Measurements from ENCODE around the gene GP1BA. TPM values are rescaled to one million over a fixed set of nuclear protein-coding genes. Genes with fewer than 3 reads are reported as not detected.
A peak's percentile ranks its signal among the peaks of the same experiment; 100 is the strongest.

The GP1BA gene
- total and polyA plus RNA-seq, 7 experiments from 2014 or later, result 1.6 TPM; not detected in 6

- Histone ChIP-seq H3K4me1 (ENCODE audit: control insufficient read depth in 2 of 2, insufficient read depth in 2 of 2, low read length in 2 of 2) (peaks cover 29 to 38% of the 10 kb centered on the region in 2 donors), H3K36me3 (ENCODE audit: control insufficient read depth in 2 of 3, insufficient read depth in 3 of 3, low read length in 3 of 3) (peaks cover 0 to 17% (median 0%) of the 10 kb centered on the region in 3 experiments), H3K9me3 (ENCODE audit: control insufficient read depth in 2 of 3, low read length in 3 of 3) (no peaks in the 10 kb centered on the region), H3K27me3 (ENCODE audit: control insufficient read depth in 2 of 2, insufficient read depth in 2 of 2, low read length in 2 of 2) (no peaks in the 10 kb centered on the region), H3K27ac (ENCODE audit: low read depth, low read length) (peak overlapping the region; percentile 78), H3K4me3 (ENCODE audit: low read length) (peak overlapping the region; percentile 76)
- H3K27ac Mint-ChIP-seq, result peak overlapping the region; percentile 42 to 99 (median 92)
- peaks cover 14 to 45% (median 37%) of the 10 kb centered on the region in 7 donors for H3K4me1 Mint-ChIP-seq
- DNase-seq (peak; percentile 43 to 88 (median 76)), ATAC-seq (peak; percentile 44)
- peaks cover 0 to 13% (median 0%) of the 10 kb centered on the region in 5 donors for H3K27me3 Mint-ChIP-seq
- H3K9me3 Mint-ChIP-seq, result peaks cover 0 to 3% (median 0%) of the 10 kb centered on the region in 11 donors
- CTCF ChIA-PET, result interaction anchor here (0.6 to 1.4 kb wide), 5 partner anchors 9 to 660 kb away, joined by 3 to 7 read pairs (median 4); no protein-coding TSS in a partner anchor
- peak overlapping the region; percentile 88 to 95 (median 92) for H3K4me3 Mint-ChIP-seq
- POLR2A ChIA-PET, result interaction anchor here (0.8 to 5.9 kb wide), 7 partner anchors 8 to 130 kb away, joined by 3 to 25 read pairs (median 12); partner anchors contain the start of genes CAMTA2, PFN1, RNF167 and SLC25A11
- intact Hi-C loops (cut with micrococcal nuclease), result loop anchor here in 1 of 2 donors (5.0 kb wide), 2 partner anchors 113 to 333 kb away; partner anchors contain the start of genes GLTPD2 and VMO1
- H3K36me3 Mint-ChIP-seq, result peaks cover 0 to 6% (median 0%) of the 10 kb centered on the region in 5 donors
These were observed 31.6 kb upstream of the GP1BA start for GRCh38 chr17:4900231-4901107.

DNA sequence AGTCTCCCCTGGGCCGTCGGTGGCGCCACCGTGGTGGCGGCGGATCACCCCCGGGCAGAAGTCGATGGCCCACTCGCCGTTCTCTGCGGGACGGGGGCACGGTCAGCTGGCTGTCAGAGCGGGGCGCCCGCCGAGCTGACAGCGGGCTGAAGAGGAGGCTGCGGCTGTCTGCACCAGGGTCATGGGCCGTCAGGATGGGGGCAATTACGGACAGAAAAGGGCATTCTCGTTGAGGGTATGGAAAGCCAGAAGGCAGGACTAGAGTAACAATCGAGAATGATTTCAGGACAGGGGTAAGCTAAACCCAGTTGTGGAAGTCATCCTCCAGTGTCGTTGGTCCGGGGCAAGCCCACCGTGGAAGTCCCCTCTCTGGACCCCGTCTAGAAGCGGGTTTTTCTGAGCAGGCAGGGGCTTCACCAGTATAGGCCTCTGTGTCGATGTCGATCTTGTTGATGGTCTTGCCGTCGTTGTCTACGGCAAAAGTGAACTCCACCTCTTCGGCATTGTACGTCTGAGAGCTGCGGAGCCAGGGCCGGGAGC is 30.9 kb upstream of the GP1BA start:
- no peaks in the 10 kb centered on the region for H3K27me3 ChIP-seq (ENCODE audit: control insufficient read depth in 2 of 2, insufficient read depth in 2 of 2, low read length in 2 of 2)
- peaks cover 29 to 38% of the 10 kb centered on the region in 2 donors for H3K4me1 ChIP-seq (ENCODE audit: control insufficient read depth in 2 of 2, insufficient read depth in 2 of 2, low read length in 2 of 2)

DNA sequence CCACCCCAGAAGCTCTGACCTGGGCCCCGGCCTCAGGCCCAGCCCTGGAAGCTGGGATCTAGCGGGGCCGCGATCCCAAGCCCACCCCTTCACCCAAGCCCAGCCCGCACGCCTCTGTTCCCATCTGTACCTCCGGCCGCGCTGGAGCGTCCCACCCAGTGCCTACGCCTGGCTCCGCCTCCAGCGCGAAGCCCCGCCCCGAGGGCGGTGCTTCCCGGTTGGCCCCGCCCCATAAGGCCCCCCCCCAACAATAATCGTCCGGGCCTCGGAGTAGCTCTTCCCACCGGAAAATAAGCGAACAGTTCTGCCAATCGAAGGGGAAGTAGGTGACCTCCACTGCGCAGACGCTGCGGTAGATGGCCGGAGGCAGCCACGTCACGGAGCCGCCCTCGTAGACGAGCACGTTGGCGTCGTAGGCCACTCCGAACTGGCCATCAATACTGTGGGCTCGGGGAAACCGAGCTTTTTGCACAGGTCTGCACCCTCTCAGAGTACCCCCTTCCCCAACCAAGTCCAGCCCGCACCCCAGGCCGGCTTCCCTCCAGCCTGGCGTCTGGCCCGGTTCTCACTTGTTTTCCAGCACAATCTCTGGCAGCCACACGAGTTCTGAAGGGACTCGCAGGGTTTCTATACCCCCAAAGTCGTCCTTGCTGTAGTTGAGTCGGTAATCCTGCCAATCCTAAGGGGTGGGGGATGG is 30.3 kb upstream of the GP1BA start:
- no peaks in the 10 kb centered on the region for H3K27me3 ChIP-seq (ENCODE audit: control insufficient read depth in 2 of 2, insufficient read depth in 2 of 2, low read length in 2 of 2)
- intact Hi-C loops (cut with micrococcal nuclease), result loop anchor here in 1 of 2 donors (5.0 kb wide), 2 partner anchors 114 to 334 kb away; partner anchors contain the start of genes GLTPD2 and VMO1
- Mint-ChIP-seq H3K4me3 (peak overlapping the region in 8 of 10 donors; percentile 69 to 95 (median 86)), H3K27me3 (peaks cover 0 to 18% (median 0%) of the 10 kb centered on the region in 5 donors), H3K4me1 (peaks cover 14 to 45% (median 37%) of the 10 kb centered on the region in 7 donors), H3K27ac (peak overlapping the region in 5 of 9 donors; percentile 68 to 98 (median 88)), H3K36me3 (peaks cover 0 to 2% (median 0%) of the 10 kb centered on the region in 5 donors), H3K9me3 (peaks cover 0 to 3% (median 0%) of the 10 kb centered on the region in 11 donors)
- peak overlapping the region; percentile 78 for H3K27ac ChIP-seq (ENCODE audit: low read depth, low read length)
- peaks cover 0 to 3% (median 0%) of the 10 kb centered on the region in 3 experiments for H3K36me3 ChIP-seq (ENCODE audit: control insufficient read depth in 2 of 3, insufficient read depth in 3 of 3, low read length in 3 of 3)
- ATAC-seq (peak; percentile 28), DNase-seq (peak in 4 of 9 donors; percentile 18 to 52 (median 34))
- ChIA-PET CTCF (interaction anchor here (0.6 kb wide), 1 partner anchor 335 kb away, joined by 3 read pairs; no protein-coding TSS in a partner anchor), POLR2A (interaction anchor here (1.5 to 5.9 kb wide), 2 partner anchors 38 to 66 kb away, joined by 6 to 25 read pairs; partner anchors contain the start of genes RNF167, SLC25A11 and SPAG7)
- H3K9me3 ChIP-seq (ENCODE audit: control insufficient read depth in 2 of 3, low read length in 3 of 3), result no peaks in the 10 kb centered on the region
- no peak overlapping the region for H3K4me3 ChIP-seq (ENCODE audit: low read length)
- peaks cover 29 to 38% of the 10 kb centered on the region in 2 donors for H3K4me1 ChIP-seq (ENCODE audit: control insufficient read depth in 2 of 2, insufficient read depth in 2 of 2, low read length in 2 of 2)

More for the DNA sequence above, 30.9 kb upstream of the GP1BA start:
- no peak for ATAC-seq
- Histone ChIP-seq H3K27ac (ENCODE audit: low read depth, low read length) (peak overlapping the region; percentile 78), H3K9me3 (ENCODE audit: control insufficient read depth in 2 of 3, low read length in 3 of 3) (no peaks in the 10 kb centered on the region), H3K36me3 (ENCODE audit: control insufficient read depth in 2 of 3, insufficient read depth in 3 of 3, low read length in 3 of 3) (peaks cover 0 to 9% (median 0%) of the 10 kb centered on the region in 3 experiments), H3K4me3 (ENCODE audit: low read length) (no peak overlapping the region)
- ChIA-PET POLR2A (interaction anchor here (1.0 to 5.9 kb wide), 3 partner anchors 39 to 47 kb away, joined by 5 to 25 read pairs (median 12); partner anchors contain the start of genes PFN1, RNF167 and SLC25A11), CTCF (interaction anchor here (1.4 kb wide), 1 partner anchor 8 kb away, joined by 7 read pairs; no protein-coding TSS in a partner anchor)
- peaks cover 0 to 2% (median 0%) of the 10 kb centered on the region in 5 donors for H3K36me3 Mint-ChIP-seq
- DNase-seq, result peak in 1 of 9 donors; percentile 47
- H3K27me3 Mint-ChIP-seq, result peaks cover 0 to 16% (median 0%) of the 10 kb centered on the region in 5 donors
- peaks cover 0 to 3% (median 0%) of the 10 kb centered on the region in 11 donors for H3K9me3 Mint-ChIP-seq
- H3K4me1 Mint-ChIP-seq, result peaks cover 14 to 45% (median 37%) of the 10 kb centered on the region in 7 donors
- H3K4me3 Mint-ChIP-seq, result peak overlapping the region; percentile 69 to 95 (median 87)
- intact Hi-C loops (cut with micrococcal nuclease), result loop anchor here in 1 of 2 donors (5.0 kb wide), 2 partner anchors 114 to 334 kb away; partner anchors contain the start of genes GLTPD2 and VMO1
- peak overlapping the region; percentile 42 to 99 (median 87) for H3K27ac Mint-ChIP-seq

- peak overlapping the region in 7 of 9 donors; percentile 60 to 98 (median 74) for H3K27ac Mint-ChIP-seq
- ChIA-PET POLR2A (interaction anchor here (1.5 to 5.9 kb wide), 2 partner anchors 37 to 65 kb away, joined by 6 to 25 read pairs; partner anchors contain the start of genes RNF167, SLC25A11 and SPAG7), CTCF (interaction anchor here (0.6 to 1.3 kb wide), 3 partner anchors 67 to 335 kb away, joined by 3 to 4 read pairs (median 4); partner anchors contain the start of gene INCA1)
- H3K27ac ChIP-seq (ENCODE audit: low read depth, low read length), result no peak overlapping the region
- H3K4me3 Mint-ChIP-seq, result peak overlapping the region in 9 of 10 donors; percentile 5 to 84 (median 69)
- peaks cover 0 to 3% (median 0%) of the 10 kb centered on the region in 11 donors for H3K9me3 Mint-ChIP-seq
- H3K27me3 ChIP-seq (ENCODE audit: control insufficient read depth in 2 of 2, insufficient read depth in 2 of 2, low read length in 2 of 2), result no peaks in the 10 kb centered on the region
- H3K4me3 ChIP-seq (ENCODE audit: low read length), result peak overlapping the region; percentile 29
- H3K36me3 Mint-ChIP-seq, result no peaks in the 10 kb centered on the region
- intact Hi-C loops (cut with micrococcal nuclease), result loop anchor here in 1 of 2 donors (5.0 kb wide), 2 partner anchors 115 to 335 kb away; partner anchors contain the start of genes GLTPD2 and VMO1
- H3K9me3 ChIP-seq (ENCODE audit: control insufficient read depth in 2 of 3, low read length in 3 of 3), result no peaks in the 10 kb centered on the region
- H3K36me3 ChIP-seq (ENCODE audit: control insufficient read depth in 2 of 3, insufficient read depth in 3 of 3, low read length in 3 of 3), result no peaks in the 10 kb centered on the region
- peaks cover 29 to 38% of the 10 kb centered on the region in 2 donors for H3K4me1 ChIP-seq (ENCODE audit: control insufficient read depth in 2 of 2, insufficient read depth in 2 of 2, low read length in 2 of 2)
- no peak for ATAC-seq
- peaks cover 0 to 20% (median 0%) of the 10 kb centered on the region in 5 donors for H3K27me3 Mint-ChIP-seq
- H3K4me1 Mint-ChIP-seq, result peaks cover 14 to 48% (median 37%) of the 10 kb centered on the region in 7 donors
- DNase-seq, result no peak
These were observed 29.5 kb upstream of the GP1BA start for GRCh38 chr17:4902540-4902939.

GRCh38 chr17:4903051-4903818 is 28.8 kb upstream of the GP1BA start, which contains the start of gene CHRNE:
CHRNE (minus strand) TSS chr17:4903098; CDS start chr17:4903063, 35 bp downstream.
- Mint-ChIP-seq H3K27ac (peak within 1 kb of the TSS; percentile 57 to 98 (median 71)), H3K4me1 (peaks cover 14 to 46% (median 37%) of the 10 kb centered on the region in 7 donors), H3K4me3 (peak within 1 kb of the TSS; percentile 37 to 84 (median 72)), H3K36me3 (no peaks in the 10 kb centered on the region), H3K27me3 (peaks cover 0 to 20% (median 0%) of the 10 kb centered on the region in 5 donors), H3K9me3 (peaks cover 0 to 3% (median 0%) of the 10 kb centered on the region in 11 donors)
- Histone ChIP-seq H3K9me3 (ENCODE audit: control insufficient read depth in 2 of 3, low read length in 3 of 3) (no peaks in the 10 kb centered on the region), H3K36me3 (ENCODE audit: control insufficient read depth in 2 of 3, insufficient read depth in 3 of 3, low read length in 3 of 3) (no peaks in the 10 kb centered on the region), H3K4me1 (ENCODE audit: control insufficient read depth in 2 of 2, insufficient read depth in 2 of 2, low read length in 2 of 2) (peaks cover 29 to 40% of the 10 kb centered on the region in 2 donors), H3K4me3 (ENCODE audit: low read length) (peak within 1 kb of the TSS; percentile 29), H3K27me3 (ENCODE audit: control insufficient read depth in 2 of 2, insufficient read depth in 2 of 2, low read length in 2 of 2) (no peaks in the 10 kb centered on the region), H3K27ac (ENCODE audit: low read depth, low read length) (no peak within 1 kb of the TSS)
- POLR2A ChIA-PET, result interaction anchor here (0.6 to 5.9 kb wide), 4 partner anchors 37 to 90 kb away, joined by 3 to 25 read pairs (median 5); partner anchors contain the start of genes RNF167, SLC25A11 and SPAG7
- CTCF ChIA-PET, result interaction anchor here (0.6 to 1.3 kb wide), 5 partner anchors 10 to 94 kb away, joined by 3 to 4 read pairs (median 4); partner anchors contain the start of gene INCA1
- ATAC-seq (peak; percentile 41), DNase-seq (peak in 8 of 9 donors; percentile 63 to 80 (median 76))
- intact Hi-C loops (cut with micrococcal nuclease), result loop anchor here (1.0 to 5.0 kb wide), 7 partner anchors 37 to 338 kb away; partner anchors contain the start of genes ARRB2 (in 2 of the 2), GLTPD2 (in 1 of the 2), RNF167 (in 1 of the 2) and SLC25A11 (in 1 of the 2)
